NCI-H460 (cell line): ENCODE data around the gene PHF10. TPM values are rescaled to one million over a fixed set of nuclear protein-coding genes. Genes with fewer than 3 reads are reported as not detected.
"Not testable (repeated sequence)": the region's sequence is repeated elsewhere in the genome, so short reads cannot be mapped to it uniquely, and the experiment has no call there.

Experiments used
- DNase-seq: peaks from one replicate; pipeline ENCODE4 v3.0.0-alpha.2; 2016; ENCODE audit warnings: low read depth; ENCODE audit errors: extremely low read depth
- polyA plus RNA-seq: library from polyadenylated mRNA; depleted of rRNA; stranded (reverse); fragments of >200 nt; gene quantifications from 2 replicates; pipeline ENCODE4 v1.2.3, GENCODE V29; 2014; cell fraction: nucleus; rRNA removed
- total RNA-seq: library from RNA; depleted of rRNA; stranded (reverse); fragments of >200 nt; shearing (Covaris generic); gene quantifications from 2 replicates; pipeline ENCODE4 v1.2.3, GENCODE V29; 2014; rRNA removed

The PHF10 gene
- total RNA-seq = 25.4 and 29.8 TPM in 2 replicates
- 37.3 and 39.6 TPM in 2 replicates for polyA plus RNA-seq

GRCh38 chr6:169724494-169725124 is at the start of gene PHF10:
TSS of gene PHF10 (minus strand) at chr6:169724500. CDS start at chr6:169723931, 569 bp downstream.
- DNase-seq = peak; percentile 9

GRCh38 chr6:169766921-169767736 is 42.8 kb upstream of the PHF10 start:
- DNase-seq = no peak

DNA sequence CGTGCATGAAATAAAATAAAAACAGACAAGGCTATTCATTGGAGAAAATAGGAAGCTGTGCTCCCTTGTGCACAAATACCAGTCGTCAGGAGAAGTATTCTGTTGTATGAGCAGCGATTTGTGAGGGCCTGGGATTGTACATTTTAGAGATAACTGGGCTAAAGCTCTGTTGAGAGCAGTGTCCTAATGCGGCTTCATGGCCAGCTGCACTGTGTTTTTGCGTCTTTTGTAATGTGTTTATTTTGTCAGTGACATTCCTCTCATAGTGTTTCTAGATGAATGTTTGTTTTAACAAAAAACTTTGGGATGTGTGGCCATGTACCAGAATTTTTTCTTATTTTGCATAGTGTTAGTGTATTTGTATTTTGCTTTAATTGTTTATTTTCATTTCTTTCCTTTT is 41.9 kb upstream of the PHF10 start:
- no peak for DNase-seq

DNA sequence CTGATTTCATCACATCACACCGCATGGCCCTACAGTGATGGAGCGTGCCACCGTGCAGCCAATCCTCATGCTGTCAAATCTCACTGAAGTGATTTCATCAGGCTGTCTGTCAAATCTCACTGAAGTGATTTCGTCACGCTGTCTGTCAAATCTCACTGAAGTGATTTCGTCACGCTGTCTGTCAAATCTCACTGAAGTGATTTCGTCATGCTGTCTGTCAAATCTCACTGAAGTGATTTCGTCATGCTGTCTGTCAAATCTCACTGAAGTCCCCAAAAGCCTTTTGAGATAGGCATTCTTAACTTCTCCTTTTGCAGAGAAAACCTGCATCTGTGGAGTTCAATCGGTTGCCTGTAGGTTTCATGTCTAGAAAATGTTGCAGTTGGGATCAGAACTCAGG is 41.5 kb upstream of the PHF10 start:
- DNase-seq = not testable (repeated sequence)

- DNase-seq = no peak
These were observed 39.6 kb upstream of the PHF10 start for GRCh38 chr6:169763881-169764280.

DNA sequence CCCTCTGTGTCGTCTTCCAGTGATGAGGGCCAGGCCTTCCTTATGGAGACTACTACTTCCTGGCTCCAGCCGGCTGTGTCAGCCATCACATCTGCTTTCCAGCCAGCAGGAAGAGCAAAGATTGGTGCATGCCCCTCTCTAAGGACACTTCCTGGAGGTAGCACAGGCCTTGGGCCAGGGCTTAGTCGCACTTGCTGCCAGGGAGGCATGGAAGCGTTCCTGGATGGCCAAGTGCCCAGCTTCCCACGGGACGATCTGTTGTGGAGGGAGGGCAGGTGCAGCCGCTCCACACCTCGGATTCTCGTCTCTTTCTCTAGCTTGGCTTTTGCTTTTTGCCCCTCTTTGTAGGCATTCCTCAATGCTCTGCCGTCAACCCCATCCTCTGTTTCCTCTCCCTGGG is 39.0 kb upstream of the PHF10 start:
- DNase-seq = no peak

DNA sequence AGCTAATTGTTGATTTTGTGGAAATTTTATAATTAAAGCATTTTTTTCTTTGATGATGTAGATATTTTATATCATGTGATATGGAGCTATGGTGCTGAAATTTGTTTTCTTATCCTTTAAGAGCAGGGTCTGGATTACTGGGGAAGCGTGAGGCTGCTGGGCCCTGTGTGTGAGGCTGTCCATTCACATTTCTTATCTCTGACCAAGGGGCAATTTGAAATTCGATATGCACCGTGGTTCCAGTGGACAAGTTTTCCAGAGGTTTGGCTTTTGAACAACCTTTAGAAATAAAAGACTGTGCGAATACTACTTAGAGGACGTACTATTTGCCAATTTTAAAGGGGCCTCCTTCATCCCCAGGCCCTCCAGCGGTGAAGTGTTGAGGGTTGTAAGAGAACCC is 30.9 kb upstream of the PHF10 start:
- DNase-seq = no peak

- no peak for DNase-seq
These were observed 27.8 kb upstream of the PHF10 start for GRCh38 chr6:169752074-169752623.

- DNase-seq = peak; percentile 85
These were observed 27.2 kb upstream of the PHF10 start, which contains the start of the genes DYNLT2 and ERMARD for GRCh38 chr6:169751242-169752073. TSS of gene DYNLT2 (minus strand) at chr6:169751572. CDS start at chr6:169751458, 114 bp downstream. TSS of gene ERMARD (plus strand) at chr6:169751622. CDS start at chr6:169751658, 36 bp downstream.

DNA sequence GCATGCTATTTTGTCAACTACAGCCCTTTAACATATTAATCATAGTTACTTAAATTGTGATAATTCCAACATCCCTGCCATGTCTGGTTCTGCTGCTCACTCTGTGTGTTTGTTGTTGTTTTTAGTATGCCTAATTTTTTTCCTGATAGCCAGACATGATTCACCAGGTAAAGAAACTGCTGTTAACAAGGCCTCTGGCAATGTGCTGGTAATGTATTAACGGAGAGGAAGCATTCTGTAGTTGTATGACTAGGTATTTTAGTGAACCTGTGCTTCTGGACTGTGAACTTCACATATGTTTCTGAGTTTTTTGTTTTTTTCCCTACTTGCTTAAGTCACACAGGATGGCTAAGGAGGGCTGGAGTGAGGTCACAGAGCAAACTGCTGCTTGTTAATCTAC is 22.3 kb upstream of the PHF10 start:
- DNase-seq = no peak

GRCh38 chr6:169745405-169745804 is 21.1 kb upstream of the PHF10 start:
- DNase-seq = no peak

GRCh38 chr6:169741344-169741743 is 17.0 kb upstream of the PHF10 start:
- DNase-seq = no peak

DNA sequence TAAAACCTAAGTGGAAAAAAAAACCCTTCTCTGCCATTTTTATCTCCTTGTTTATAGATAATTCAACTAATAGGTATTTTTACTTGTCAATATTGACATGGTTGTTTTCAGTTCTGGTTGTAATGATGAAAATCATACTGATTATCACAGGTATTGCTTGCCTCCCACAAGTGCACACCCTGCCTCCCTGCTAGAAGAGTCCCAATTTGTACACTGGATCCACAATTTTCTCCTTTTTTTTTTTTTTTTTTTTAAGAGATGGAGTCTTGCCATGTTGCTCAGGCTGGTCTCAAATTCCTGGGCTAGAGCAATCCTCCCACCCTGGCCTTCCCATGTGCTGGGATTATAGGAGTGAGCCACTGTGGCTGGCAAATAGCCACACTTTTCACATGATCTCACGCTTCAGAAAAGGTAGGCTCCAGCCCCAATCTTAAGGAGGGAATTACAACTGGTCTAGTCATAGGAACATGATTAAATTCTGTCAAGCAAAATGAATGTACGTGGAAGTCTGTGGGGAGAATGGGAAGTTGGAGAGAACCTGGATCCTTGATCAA is 14.8 kb upstream of the PHF10 start:
- no peak for DNase-seq

- DNase-seq = no peak
These were observed 14.1 kb upstream of the PHF10 start for GRCh38 chr6:169738204-169738975.

GRCh38 chr6:169729961-169730360 is 5.7 kb upstream of the PHF10 start:
- DNase-seq = no peak

- DNase-seq = no peak
These were observed 2.7 kb upstream of the PHF10 start for GRCh38 chr6:169726963-169727362.

DNA sequence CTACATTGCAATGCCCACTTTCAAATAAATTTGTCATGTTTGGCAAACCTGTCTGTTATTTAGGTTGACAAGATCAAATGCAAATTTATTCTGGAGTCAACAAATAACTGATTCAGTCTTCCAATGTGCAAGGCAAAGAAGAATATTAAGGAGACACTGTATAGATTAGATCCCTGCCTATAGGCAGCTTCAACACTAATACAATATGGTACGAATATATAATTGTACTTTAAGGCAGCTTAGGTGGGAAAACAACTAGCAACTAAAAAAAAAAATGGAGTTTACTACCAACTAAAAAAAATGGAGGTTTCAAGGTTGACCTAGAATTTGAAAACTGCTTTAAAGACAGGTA is 1.7 kb upstream of the PHF10 start:
- DNase-seq = no peak

- peak; percentile 58 for DNase-seq
These were observed 1.1 kb upstream of the PHF10 start for GRCh38 chr6:169725125-169726048.
